ENCODE results near the gene PTPN11.

DNA sequence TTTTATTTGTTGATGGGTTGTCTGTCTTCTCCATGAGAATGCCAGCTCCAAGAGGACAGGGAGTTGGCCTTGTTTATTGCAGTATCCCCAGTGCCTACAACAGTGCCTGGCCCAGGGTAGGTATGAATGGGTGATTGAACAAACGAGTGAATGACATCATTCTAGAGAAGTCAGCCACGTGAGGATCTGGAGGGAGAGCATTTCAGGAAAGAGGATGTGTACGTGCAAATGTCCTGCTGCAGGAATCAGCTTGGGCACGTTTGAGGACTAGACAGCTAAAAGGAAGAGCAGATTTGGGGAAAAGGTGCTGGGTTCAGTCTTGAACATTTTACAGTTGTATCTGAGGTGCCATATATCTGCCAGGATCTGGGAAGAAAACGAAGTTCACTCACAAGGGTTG, 97.1 kb downstream of the PTPN11 start:
- TF ChIP-seq, protein P1, sequence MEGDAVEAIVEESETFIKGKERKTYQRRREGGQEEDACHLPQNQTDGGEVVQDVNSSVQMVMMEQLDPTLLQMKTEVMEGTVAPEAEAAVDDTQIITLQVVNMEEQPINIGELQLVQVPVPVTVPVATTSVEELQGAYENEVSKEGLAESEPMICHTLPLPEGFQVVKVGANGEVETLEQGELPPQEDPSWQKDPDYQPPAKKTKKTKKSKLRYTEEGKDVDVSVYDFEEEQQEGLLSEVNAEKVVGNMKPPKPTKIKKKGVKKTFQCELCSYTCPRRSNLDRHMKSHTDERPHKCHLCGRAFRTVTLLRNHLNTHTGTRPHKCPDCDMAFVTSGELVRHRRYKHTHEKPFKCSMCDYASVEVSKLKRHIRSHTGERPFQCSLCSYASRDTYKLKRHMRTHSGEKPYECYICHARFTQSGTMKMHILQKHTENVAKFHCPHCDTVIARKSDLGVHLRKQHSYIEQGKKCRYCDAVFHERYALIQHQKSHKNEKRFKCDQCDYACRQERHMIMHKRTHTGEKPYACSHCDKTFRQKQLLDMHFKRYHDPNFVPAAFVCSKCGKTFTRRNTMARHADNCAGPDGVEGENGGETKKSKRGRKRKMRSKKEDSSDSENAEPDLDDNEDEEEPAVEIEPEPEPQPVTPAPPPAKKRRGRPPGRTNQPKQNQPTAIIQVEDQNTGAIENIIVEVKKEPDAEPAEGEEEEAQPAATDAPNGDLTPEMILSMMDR (IDR thresholded peaks at IDR 0.05) = no peak
- TF ChIP-seq POLR2AphosphoS5 (IDR thresholded peaks at IDR 0.05) = no peak

Measured in prostate gland (tissue), 2 donors.